ENCODE results near the gene SCGB1D2.

- TF ChIP-seq CTCF (IDR thresholded peaks at IDR 0.05) (no peak), POLR2A (IDR thresholded peaks at IDR 0.05) (no peak)
Observed at GRCh38 chr11:62260261-62260953, 18.4 kb downstream of the SCGB1D2 start.

All from testis (tissue), 2 donors.